Measurements from ENCODE around the gene TP53I11.

Gene TP53I11

DNA sequence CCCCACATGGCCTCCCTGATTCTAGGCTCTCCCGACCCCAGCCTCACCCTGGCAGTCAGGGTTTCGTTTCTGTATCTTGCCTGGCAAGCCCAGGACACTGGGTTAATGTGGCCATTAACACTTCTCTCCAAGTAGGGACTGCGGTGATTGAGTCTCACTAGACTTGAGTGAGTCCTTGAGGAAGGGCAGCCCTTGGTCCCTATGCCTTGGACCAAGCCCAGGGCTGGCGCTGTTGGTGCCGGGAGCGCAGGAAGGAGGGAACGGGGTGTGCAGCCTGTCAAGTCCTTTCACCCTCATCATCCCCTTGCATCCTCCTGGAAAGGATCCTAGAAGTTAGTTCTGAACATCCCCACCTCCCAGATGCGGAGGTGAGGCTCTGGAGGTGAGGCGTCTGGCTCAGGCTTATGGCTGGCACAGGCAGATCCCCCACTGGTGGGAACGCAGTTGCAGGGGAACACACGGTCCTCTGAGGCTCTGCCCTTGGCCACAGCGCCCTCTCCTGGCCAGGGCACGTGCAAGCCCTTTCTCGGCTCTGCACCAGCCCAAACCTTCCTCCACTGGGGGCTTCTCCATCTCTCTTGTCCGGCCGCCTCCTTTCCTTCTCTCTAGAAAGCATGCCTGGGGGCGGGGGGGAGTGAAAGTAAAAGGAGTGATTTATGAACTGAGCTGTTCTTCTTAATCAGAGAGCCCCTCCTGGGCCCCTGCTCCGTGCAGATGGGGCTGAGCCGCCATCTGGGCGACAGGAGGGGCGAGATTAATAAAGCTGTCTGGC lies 56.7 kb downstream of the TP53I11 start:
- DNase-seq (ENCODE audit: low read depth), result peak; percentile 76
- H3K4me3 ChIP-seq (replicated peaks; ENCODE audit: low read depth, low read length), result no peak overlapping the region
- TF ChIP-seq, protein P1, sequence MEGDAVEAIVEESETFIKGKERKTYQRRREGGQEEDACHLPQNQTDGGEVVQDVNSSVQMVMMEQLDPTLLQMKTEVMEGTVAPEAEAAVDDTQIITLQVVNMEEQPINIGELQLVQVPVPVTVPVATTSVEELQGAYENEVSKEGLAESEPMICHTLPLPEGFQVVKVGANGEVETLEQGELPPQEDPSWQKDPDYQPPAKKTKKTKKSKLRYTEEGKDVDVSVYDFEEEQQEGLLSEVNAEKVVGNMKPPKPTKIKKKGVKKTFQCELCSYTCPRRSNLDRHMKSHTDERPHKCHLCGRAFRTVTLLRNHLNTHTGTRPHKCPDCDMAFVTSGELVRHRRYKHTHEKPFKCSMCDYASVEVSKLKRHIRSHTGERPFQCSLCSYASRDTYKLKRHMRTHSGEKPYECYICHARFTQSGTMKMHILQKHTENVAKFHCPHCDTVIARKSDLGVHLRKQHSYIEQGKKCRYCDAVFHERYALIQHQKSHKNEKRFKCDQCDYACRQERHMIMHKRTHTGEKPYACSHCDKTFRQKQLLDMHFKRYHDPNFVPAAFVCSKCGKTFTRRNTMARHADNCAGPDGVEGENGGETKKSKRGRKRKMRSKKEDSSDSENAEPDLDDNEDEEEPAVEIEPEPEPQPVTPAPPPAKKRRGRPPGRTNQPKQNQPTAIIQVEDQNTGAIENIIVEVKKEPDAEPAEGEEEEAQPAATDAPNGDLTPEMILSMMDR (IDR thresholded peaks at IDR 0.05; ENCODE audit: low read length, missing control alignments), result peak; percentile 89

- H3K4me3 ChIP-seq (replicated peaks; ENCODE audit: low read depth, low read length), result no peak overlapping the region
- no peak for DNase-seq (ENCODE audit: low read depth)
- TF ChIP-seq, protein P1 (IDR thresholded peaks at IDR 0.05; ENCODE audit: low read length, missing control alignments), result no peak
Observed at GRCh38 chr11:44893308-44893822, 57.3 kb downstream of the TP53I11 start.

GRCh38 chr11:44892843-44893242 lies 57.8 kb downstream of the TP53I11 start:
- H3K4me3 ChIP-seq (replicated peaks; ENCODE audit: low read depth, low read length), result no peak overlapping the region
- no peak for DNase-seq (ENCODE audit: low read depth)
- TF ChIP-seq, protein P1 (IDR thresholded peaks at IDR 0.05; ENCODE audit: low read length, missing control alignments), result no peak

GRCh38 chr11:44889266-44889665 lies 61.4 kb downstream of the TP53I11 start:
- H3K4me3 ChIP-seq (replicated peaks; ENCODE audit: low read depth, low read length), result no peak overlapping the region
- DNase-seq (ENCODE audit: low read depth), result no peak
- TF ChIP-seq, protein P1 (IDR thresholded peaks at IDR 0.05; ENCODE audit: low read length, missing control alignments), result no peak

GRCh38 chr11:44887636-44888035 lies 63.0 kb downstream of the TP53I11 start:
- H3K4me3 ChIP-seq (replicated peaks; ENCODE audit: low read depth, low read length), result no peak overlapping the region
- TF ChIP-seq, protein P1 (IDR thresholded peaks at IDR 0.05; ENCODE audit: low read length, missing control alignments), result no peak
- no peak for DNase-seq (ENCODE audit: low read depth)

- TF ChIP-seq, protein P1 (IDR thresholded peaks at IDR 0.05; ENCODE audit: low read length, missing control alignments), result no peak
- H3K4me3 ChIP-seq (replicated peaks; ENCODE audit: low read depth, low read length), result no peak overlapping the region
- DNase-seq (ENCODE audit: low read depth), result peak; percentile 68
Observed at GRCh38 chr11:44886790-44887140, 63.9 kb downstream of the TP53I11 start.
